ENCODE data around the gene ABCD1. TPM values are rescaled to one million over a fixed set of nuclear protein-coding genes. Genes with fewer than 3 reads are reported as not detected.

Gene ABCD1
- total and polyA plus RNA-seq, 2 experiments from 2014 or later, result 10.5 to 14.2 TPM

DNA sequence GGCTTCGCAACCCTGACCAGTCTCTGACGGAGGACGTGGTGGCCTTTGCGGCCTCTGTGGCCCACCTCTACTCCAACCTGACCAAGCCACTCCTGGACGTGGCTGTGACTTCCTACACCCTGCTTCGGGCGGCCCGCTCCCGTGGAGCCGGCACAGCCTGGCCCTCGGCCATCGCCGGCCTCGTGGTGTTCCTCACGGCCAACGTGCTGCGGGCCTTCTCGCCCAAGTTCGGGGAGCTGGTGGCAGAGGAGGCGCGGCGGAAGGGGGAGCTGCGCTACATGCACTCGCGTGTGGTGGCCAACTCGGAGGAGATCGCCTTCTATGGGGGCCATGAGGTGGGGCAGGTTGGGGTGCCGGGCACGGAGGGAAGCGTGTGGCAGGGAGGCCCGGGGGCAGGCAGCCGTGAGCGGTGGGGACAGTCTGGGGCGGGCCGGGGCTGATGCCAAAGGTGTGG is 1.2 kb downstream of the ABCD1 start:
- Histone ChIP-seq H4K20me1 (ENCODE audit: insufficient read depth, poor library complexity, severe bottlenecking) (peaks cover 9% of the 10 kb centered on the region), H3K79me2 (peaks cover 25% of the 10 kb centered on the region), H3K4me2 (peak overlapping the region; percentile 84), H3K36me3 (replicated peaks; ENCODE audit: insufficient read depth, low read depth) (no peaks in the 10 kb centered on the region), H3K4me1 (ENCODE audit: insufficient read depth) (peaks cover 32% of the 10 kb centered on the region), H3K4me3 (no peak overlapping the region), H3K9me2 (replicated peaks; ENCODE audit: insufficient read depth) (no peaks in the 10 kb centered on the region), H2AFZ (no peak overlapping the region), H3K27ac (peak overlapping the region; percentile 82), H3K27me3 (no peaks in the 10 kb centered on the region), H3K9me3 (ENCODE audit: low read depth) (no peaks in the 10 kb centered on the region)
- no peak for DNase-seq (ENCODE audit: low spot score)
- TF ChIP-seq EZH2 (IDR thresholded peaks at IDR 0.05; ENCODE audit: borderline replicate concordance) (no peak), EZH2phosphoT487 (IDR thresholded peaks at IDR 0.05; ENCODE audit: low read depth, severe bottlenecking, unreplicated experiment) (no peak)
- TF ChIP-seq, protein P1, sequence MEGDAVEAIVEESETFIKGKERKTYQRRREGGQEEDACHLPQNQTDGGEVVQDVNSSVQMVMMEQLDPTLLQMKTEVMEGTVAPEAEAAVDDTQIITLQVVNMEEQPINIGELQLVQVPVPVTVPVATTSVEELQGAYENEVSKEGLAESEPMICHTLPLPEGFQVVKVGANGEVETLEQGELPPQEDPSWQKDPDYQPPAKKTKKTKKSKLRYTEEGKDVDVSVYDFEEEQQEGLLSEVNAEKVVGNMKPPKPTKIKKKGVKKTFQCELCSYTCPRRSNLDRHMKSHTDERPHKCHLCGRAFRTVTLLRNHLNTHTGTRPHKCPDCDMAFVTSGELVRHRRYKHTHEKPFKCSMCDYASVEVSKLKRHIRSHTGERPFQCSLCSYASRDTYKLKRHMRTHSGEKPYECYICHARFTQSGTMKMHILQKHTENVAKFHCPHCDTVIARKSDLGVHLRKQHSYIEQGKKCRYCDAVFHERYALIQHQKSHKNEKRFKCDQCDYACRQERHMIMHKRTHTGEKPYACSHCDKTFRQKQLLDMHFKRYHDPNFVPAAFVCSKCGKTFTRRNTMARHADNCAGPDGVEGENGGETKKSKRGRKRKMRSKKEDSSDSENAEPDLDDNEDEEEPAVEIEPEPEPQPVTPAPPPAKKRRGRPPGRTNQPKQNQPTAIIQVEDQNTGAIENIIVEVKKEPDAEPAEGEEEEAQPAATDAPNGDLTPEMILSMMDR (IDR thresholded peaks at IDR 0.05; ENCODE audit: poor library complexity), result no peak
- WGBS (ENCODE audit: low lambda C conversion rate, missing lambda C conversion rate), result 95% methylated on average over 20 of the region's 35 CpGs

DNA sequence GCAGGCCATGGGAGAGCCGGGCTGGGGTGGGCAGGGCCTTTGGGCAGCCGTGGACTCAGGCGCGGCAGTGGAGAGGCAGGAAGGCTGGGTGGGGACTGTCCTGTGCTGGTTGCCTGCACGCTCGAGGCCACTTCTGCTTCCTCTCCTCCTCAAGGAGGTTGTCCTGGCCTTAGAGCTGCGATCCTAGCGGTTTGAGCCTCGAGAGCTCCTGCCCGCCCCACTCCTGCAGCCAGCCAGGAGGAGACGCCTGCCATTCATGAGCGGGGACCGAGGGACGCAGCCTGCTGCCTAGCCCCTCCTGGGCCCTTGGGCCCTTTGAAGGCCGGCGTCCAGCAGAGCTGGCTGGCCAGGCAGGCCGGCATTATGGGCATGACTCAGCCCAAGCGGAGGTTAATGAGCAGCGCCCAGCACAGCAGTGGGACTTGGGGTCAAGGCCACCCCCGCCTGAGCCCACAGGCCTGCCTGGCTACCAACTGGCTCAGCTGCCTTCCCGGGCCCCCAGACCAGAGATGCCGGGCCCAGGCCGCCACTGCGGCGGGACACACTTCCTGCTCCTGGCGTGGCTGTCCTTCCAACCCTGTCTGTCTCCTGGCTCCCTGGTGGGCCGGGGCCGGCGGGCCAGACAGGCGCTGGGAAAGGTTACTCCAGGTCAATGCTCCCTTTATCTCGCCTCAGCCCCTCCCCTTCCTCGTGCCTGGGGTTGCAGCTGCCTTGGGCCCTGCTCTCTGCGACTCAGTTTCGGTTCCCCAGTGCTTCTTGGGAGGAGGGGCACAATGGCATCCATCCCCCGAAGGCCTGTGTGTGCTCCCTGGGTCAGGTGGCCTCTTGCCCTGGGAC is 1.8 kb downstream of the ABCD1 start:
- Histone ChIP-seq H3K27ac (peak overlapping the region; percentile 82), H3K27me3 (no peaks in the 10 kb centered on the region), H3K4me1 (ENCODE audit: insufficient read depth) (peaks cover 32% of the 10 kb centered on the region), H4K20me1 (ENCODE audit: insufficient read depth, poor library complexity, severe bottlenecking) (peaks cover 9% of the 10 kb centered on the region), H3K9me2 (replicated peaks; ENCODE audit: insufficient read depth) (no peaks in the 10 kb centered on the region), H3K36me3 (replicated peaks; ENCODE audit: insufficient read depth, low read depth) (no peaks in the 10 kb centered on the region), H3K9me3 (ENCODE audit: low read depth) (no peaks in the 10 kb centered on the region), H3K4me3 (no peak overlapping the region), H3K4me2 (peak overlapping the region; percentile 84), H2AFZ (no peak overlapping the region), H3K79me2 (peaks cover 18% of the 10 kb centered on the region)
- 44% methylated on average over 28 of the region's 35 CpGs for WGBS (ENCODE audit: low lambda C conversion rate, missing lambda C conversion rate)
- TF ChIP-seq EZH2 (IDR thresholded peaks at IDR 0.05; ENCODE audit: borderline replicate concordance), result no peak
- TF ChIP-seq, protein P1 (IDR thresholded peaks at IDR 0.05; ENCODE audit: poor library complexity), result no peak
- TF ChIP-seq EZH2phosphoT487 (IDR thresholded peaks at IDR 0.05; ENCODE audit: low read depth, severe bottlenecking, unreplicated experiment), result no peak
- DNase-seq (ENCODE audit: low spot score), result peak; percentile 63

DNA sequence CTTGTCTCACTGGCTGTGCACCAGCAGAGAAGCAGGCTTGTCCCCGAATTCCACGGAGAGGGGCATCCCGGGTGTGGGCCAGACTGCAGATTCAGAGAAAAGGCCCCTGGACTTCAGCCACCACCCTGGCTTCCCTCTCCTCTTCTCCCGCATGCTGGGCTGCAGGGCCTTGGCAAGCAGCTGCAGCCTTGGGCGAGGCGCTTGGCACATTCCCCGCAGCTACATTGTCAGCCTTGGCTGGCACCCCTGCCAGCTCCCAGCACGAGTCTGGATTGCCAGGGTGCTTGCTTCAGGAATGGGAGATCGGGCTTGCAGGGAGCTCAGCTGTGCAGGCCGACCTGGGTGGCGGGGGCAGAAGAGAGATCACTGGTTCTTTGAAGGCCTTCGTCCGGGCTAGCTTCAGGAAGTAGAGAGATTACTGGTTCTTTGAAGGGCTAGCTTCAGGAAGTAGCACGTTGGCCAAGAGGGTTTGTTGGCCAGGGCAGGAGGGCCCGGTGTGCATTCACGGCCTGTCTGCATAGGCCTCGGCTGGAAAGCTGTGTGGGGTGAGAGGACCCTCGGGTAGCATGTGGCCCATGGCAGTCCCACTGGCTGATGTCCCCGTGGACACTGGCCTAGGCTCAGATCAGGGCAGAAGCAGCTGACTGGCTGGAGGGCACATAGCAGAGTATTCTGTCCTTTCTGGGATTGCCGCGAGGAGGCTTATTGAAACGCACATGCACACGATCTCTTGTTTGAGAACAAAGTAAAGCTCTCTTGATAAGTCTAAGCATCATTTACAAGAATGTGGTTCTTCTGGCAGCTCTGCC is 2.7 kb downstream of the ABCD1 start:
- Histone ChIP-seq H4K20me1 (ENCODE audit: insufficient read depth, poor library complexity, severe bottlenecking) (peaks cover 9% of the 10 kb centered on the region), H3K27ac (peak overlapping the region; percentile 82), H3K27me3 (no peaks in the 10 kb centered on the region), H3K4me2 (peak overlapping the region; percentile 84), H3K4me1 (ENCODE audit: insufficient read depth) (peaks cover 27% of the 10 kb centered on the region), H3K9me3 (ENCODE audit: low read depth) (no peaks in the 10 kb centered on the region), H2AFZ (no peak overlapping the region), H3K4me3 (no peak overlapping the region), H3K79me2 (peaks cover 10% of the 10 kb centered on the region), H3K9me2 (replicated peaks; ENCODE audit: insufficient read depth) (no peaks in the 10 kb centered on the region), H3K36me3 (replicated peaks; ENCODE audit: insufficient read depth, low read depth) (no peaks in the 10 kb centered on the region)
- DNase-seq (ENCODE audit: low spot score), result no peak
- WGBS (ENCODE audit: low lambda C conversion rate, missing lambda C conversion rate), result 73% methylated on average over 23 of the region's 23 CpGs
- TF ChIP-seq EZH2 (IDR thresholded peaks at IDR 0.05; ENCODE audit: borderline replicate concordance) (no peak), EZH2phosphoT487 (IDR thresholded peaks at IDR 0.05; ENCODE audit: low read depth, severe bottlenecking, unreplicated experiment) (no peak)
- TF ChIP-seq, protein P1 (IDR thresholded peaks at IDR 0.05; ENCODE audit: poor library complexity), result no peak

Data from hepatocyte (in vitro differentiated cells).